GM23338 (cell line): ENCODE results near the gene GOLGA6A. TPM values are rescaled to one million over a fixed set of nuclear protein-coding genes. Genes with fewer than 3 reads are reported as not detected.

Experiments
- CREB1 ChIP-seq: fragments of 250-450 bp; sonication (Bioruptor Pico); IDR thresholded peaks from 2 replicates; pipeline ENCODE4 v1.5.0; 2020; ENCODE audit warnings: low read depth, mild to moderate bottlenecking, moderate library complexity
- ETS1 ChIP-seq: IDR thresholded peaks from 2 replicates; pipeline ENCODE4 v1.6.1; 2016; ENCODE audit warnings: antibody characterized with exemption
- EZH2 ChIP-seq: fragments of 200-600 bp; sonication (generic); IDR thresholded peaks from one replicate; pipeline ENCODE4 v1.8.0; 2017; ENCODE audit warnings: antibody characterized with exemption, mild to moderate bottlenecking, low read depth; ENCODE audit not compliant: unreplicated experiment
- EZH2phosphoT487 ChIP-seq: fragments of 200-600 bp; sonication (generic); IDR thresholded peaks from one replicate; pipeline ENCODE4 v1.8.1; 2018; ENCODE audit warnings: antibody characterized with exemption; ENCODE audit not compliant: unreplicated experiment
- JUNB ChIP-seq: IDR thresholded peaks from one replicate; pipeline ENCODE4 v1.6.1; 2016; ENCODE audit warnings: antibody characterized with exemption; ENCODE audit not compliant: unreplicated experiment
- NANOG ChIP-seq: IDR thresholded peaks from 2 replicates; pipeline ENCODE4 v1.6.1; 2016; ENCODE audit warnings: antibody characterized with exemption, borderline replicate concordance
- STAT1 ChIP-seq: IDR thresholded peaks from one replicate; pipeline ENCODE4 v1.6.1; 2016; ENCODE audit warnings: antibody characterized with exemption; ENCODE audit not compliant: unreplicated experiment
- ZNF114 ChIP-seq: fragments of 250-450 bp; sonication (Bioruptor Pico); IDR thresholded peaks from 2 replicates; pipeline ENCODE4 v1.5.0; 2020; ENCODE audit warnings: mild to moderate bottlenecking, moderate library complexity
- polyA plus RNA-seq: library from polyadenylated mRNA; unstranded; fragments of >200 nt; fragmentation: Nextera tagmentation; extraction: Ambion mirVana; gene quantifications from 2 replicates; pipeline ENCODE4 v1.2.1, GENCODE V29; 2016
- total RNA-seq: library from RNA; depleted of rRNA; stranded (reverse); fragments of >200 nt; shearing (Covaris generic); gene quantifications from 2 replicates; pipeline ENCODE4 v1.2.3, GENCODE V29; 2014
- TF ChIP-seq, protein P1 (sequence below): fragments of 250-450 bp; sonication (Bioruptor Pico); IDR thresholded peaks from 2 replicates; pipeline ENCODE4 v1.5.0; 2020; ENCODE audit warnings: mild to moderate bottlenecking, moderate library complexity
- TF ChIP-seq, protein P2 (sequence below), 2 experiments: fragments of 200-600 bp in 1 of 2; sonication (generic) in 1 of 2; conservative IDR thresholded peaks; 2 replicates each; pipeline versions ENCODE4 v1.5.1 to v1.6.1; 2016 to 2017; ENCODE audit warnings: antibody characterized with exemption in 2 of 2, low read depth in 2 of 2, mild to moderate bottlenecking in 2 of 2, moderate library complexity in 1 of 2

GOLGA6A gene
- total and polyA plus RNA-seq, 2 experiments from 2014 or later: 0.18 to 2.1 TPM

GRCh38 chr15:74127255-74127953 lies 45.1 kb upstream of the GOLGA6A start (continued):
- TF ChIP-seq, protein P1, sequence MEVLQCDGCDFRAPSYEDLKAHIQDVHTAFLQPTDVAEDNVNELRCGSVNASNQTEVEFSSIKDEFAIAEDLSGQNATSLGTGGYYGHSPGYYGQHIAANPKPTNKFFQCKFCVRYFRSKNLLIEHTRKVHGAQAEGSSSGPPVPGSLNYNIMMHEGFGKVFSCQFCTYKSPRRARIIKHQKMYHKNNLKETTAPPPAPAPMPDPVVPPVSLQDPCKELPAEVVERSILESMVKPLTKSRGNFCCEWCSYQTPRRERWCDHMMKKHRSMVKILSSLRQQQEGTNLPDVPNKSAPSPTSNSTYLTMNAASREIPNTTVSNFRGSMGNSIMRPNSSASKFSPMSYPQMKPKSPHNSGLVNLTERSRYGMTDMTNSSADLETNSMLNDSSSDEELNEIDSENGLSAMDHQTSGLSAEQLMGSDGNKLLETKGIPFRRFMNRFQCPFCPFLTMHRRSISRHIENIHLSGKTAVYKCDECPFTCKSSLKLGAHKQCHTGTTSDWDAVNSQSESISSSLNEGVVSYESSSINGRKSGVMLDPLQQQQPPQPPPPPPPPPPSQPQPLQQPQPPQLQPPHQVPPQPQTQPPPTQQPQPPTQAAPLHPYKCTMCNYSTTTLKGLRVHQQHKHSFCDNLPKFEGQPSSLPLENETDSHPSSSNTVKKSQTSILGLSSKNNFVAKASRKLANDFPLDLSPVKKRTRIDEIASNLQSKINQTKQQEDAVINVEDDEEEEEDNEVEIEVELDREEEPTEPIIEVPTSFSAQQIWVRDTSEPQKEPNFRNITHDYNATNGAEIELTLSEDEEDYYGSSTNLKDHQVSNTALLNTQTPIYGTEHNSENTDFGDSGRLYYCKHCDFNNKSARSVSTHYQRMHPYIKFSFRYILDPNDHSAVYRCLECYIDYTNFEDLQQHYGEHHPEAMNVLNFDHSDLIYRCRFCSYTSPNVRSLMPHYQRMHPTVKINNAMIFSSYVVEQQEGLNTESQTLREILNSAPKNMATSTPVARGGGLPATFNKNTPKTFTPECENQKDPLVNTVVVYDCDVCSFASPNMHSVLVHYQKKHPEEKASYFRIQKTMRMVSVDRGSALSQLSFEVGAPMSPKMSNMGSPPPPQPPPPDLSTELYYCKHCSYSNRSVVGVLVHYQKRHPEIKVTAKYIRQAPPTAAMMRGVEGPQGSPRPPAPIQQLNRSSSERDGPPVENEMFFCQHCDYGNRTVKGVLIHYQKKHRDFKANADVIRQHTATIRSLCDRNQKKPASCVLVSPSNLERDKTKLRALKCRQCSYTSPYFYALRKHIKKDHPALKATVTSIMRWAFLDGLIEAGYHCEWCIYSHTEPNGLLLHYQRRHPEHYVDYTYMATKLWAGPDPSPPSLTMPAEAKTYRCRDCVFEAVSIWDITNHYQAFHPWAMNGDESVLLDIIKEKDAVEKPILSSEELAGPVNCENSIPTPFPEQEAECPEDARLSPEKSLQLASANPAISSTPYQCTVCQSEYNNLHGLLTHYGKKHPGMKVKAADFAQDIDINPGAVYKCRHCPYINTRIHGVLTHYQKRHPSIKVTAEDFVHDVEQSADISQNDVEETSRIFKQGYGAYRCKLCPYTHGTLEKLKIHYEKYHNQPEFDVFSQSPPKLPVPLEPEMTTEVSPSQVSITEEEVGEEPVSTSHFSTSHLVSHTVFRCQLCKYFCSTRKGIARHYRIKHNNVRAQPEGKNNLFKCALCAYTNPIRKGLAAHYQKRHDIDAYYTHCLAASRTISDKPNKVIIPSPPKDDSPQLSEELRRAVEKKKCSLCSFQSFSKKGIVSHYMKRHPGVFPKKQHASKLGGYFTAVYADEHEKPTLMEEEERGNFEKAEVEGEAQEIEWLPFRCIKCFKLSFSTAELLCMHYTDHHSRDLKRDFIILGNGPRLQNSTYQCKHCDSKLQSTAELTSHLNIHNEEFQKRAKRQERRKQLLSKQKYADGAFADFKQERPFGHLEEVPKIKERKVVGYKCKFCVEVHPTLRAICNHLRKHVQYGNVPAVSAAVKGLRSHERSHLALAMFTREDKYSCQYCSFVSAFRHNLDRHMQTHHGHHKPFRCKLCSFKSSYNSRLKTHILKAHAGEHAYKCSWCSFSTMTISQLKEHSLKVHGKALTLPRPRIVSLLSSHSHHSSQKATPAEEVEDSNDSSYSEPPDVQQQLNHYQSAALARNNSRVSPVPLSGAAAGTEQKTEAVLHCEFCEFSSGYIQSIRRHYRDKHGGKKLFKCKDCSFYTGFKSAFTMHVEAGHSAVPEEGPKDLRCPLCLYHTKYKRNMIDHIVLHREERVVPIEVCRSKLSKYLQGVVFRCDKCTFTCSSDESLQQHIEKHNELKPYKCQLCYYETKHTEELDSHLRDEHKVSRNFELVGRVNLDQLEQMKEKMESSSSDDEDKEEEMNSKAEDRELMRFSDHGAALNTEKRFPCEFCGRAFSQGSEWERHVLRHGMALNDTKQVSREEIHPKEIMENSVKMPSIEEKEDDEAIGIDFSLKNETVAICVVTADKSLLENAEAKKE (CRISPR knock-in tag): no peak
- TF ChIP-seq STAT1 (no peak), JUNB (no peak), ETS1 (no peak), NANOG (no peak), ZNF114 (CRISPR knock-in tag) (no peak), CREB1 (CRISPR knock-in tag) (no peak), EZH2 (no peak), EZH2phosphoT487 (no peak)
- TF ChIP-seq, protein P2, sequence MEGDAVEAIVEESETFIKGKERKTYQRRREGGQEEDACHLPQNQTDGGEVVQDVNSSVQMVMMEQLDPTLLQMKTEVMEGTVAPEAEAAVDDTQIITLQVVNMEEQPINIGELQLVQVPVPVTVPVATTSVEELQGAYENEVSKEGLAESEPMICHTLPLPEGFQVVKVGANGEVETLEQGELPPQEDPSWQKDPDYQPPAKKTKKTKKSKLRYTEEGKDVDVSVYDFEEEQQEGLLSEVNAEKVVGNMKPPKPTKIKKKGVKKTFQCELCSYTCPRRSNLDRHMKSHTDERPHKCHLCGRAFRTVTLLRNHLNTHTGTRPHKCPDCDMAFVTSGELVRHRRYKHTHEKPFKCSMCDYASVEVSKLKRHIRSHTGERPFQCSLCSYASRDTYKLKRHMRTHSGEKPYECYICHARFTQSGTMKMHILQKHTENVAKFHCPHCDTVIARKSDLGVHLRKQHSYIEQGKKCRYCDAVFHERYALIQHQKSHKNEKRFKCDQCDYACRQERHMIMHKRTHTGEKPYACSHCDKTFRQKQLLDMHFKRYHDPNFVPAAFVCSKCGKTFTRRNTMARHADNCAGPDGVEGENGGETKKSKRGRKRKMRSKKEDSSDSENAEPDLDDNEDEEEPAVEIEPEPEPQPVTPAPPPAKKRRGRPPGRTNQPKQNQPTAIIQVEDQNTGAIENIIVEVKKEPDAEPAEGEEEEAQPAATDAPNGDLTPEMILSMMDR (conservative IDR thresholded peaks at IDR 0.05; ENCODE audit: low read depth in 2 of 2): peak; percentile 67 to 100
